Panc1 (cell line): Measurements from ENCODE around the gene TTC27. TPM values are rescaled to one million over a fixed set of nuclear protein-coding genes. Genes with fewer than 3 reads are reported as not detected.

Experiments used
- ATAC-seq: fragments of 200-7000 bp; cut with Tn5 transposase; 2 replicates; pipeline ENCODE4 v1.9.1; 2020; ENCODE audit warnings: mild to moderate bottlenecking, moderate library complexity
- BruUV-seq: library from RNA; stranded (reverse); fragments of 400-500 nt; replicated peaks from 2 replicates; lab custom pipeline; 2021; lab: Mats Ljungman, UMichigan
- CTCF ChIA-PET: fragments of 300-600 bp; sonication (Branson Sonifier 250); formaldehyde crosslinking; loops from one replicate; lab custom pipeline; 2022; ENCODE audit warnings: antibody characterized with exemption; lab: Charles Lee
- POLR2A ChIA-PET: fragments of 300-600 bp; sonication (Branson Sonifier 250); formaldehyde crosslinking; loops from one replicate; lab custom pipeline; 2022; ENCODE audit warnings: antibody characterized with exemption; lab: Charles Lee
- DNase-seq: peaks from one replicate; pipeline ENCODE4 v3.0.0-alpha.2; 2010; ENCODE audit warnings: low read depth, low spot score
- H3K27ac ChIP-seq: 2 replicates; pipeline ENCODE4 v1.5.1; 2011; ENCODE audit warnings: mild to moderate bottlenecking, low read length, inconsistent platforms
- H3K27me3 ChIP-seq: fragments of 200-500 bp; sonication (Bioruptor generic); 2 replicates; pipeline ENCODE4 v1.6.0; 2014; ENCODE audit warnings: low read length, inconsistent platforms; ENCODE audit not compliant: control insufficient read depth, insufficient read depth
- H3K36me3 ChIP-seq: fragments of 200-500 bp; sonication (Bioruptor generic); 2 replicates; pipeline ENCODE4 v1.5.1; 2014; ENCODE audit warnings: inconsistent platforms, mild to moderate bottlenecking, low read length, moderate library complexity; ENCODE audit not compliant: control insufficient read depth, insufficient read depth
- H3K4me1 ChIP-seq: 2 replicates; pipeline ENCODE4 v1.5.1; 2011; ENCODE audit warnings: inconsistent platforms, mild to moderate bottlenecking, low read length, moderate library complexity; ENCODE audit not compliant: control insufficient read depth, insufficient read depth
- H3K4me3 ChIP-seq, 2 experiments: 2 replicates each; pipeline ENCODE4 v1.5.1; 2011 to 2012; ENCODE audit warnings: low read depth in 2 of 2, low read length in 2 of 2, mild to moderate bottlenecking in 2 of 2, inconsistent platforms in 1 of 2, moderate library complexity in 1 of 2
- H3K9me3 ChIP-seq: fragments of 200-500 bp; sonication (Bioruptor generic); 2 replicates; pipeline ENCODE4 v1.5.1; 2014; ENCODE audit warnings: low read depth, mild to moderate bottlenecking, inconsistent platforms, low read length, moderate library complexity; ENCODE audit not compliant: control insufficient read depth, insufficient read depth
- POLR2AphosphoS5 ChIP-seq: IDR thresholded peaks from 2 replicates; pipeline ENCODE4 v1.6.1; 2012; ENCODE audit warnings: mild to moderate bottlenecking, low read depth, low read length, moderate library complexity
- SIN3A ChIP-seq: IDR thresholded peaks from 2 replicates; pipeline ENCODE4 v1.6.1; 2012; ENCODE audit warnings: low read depth, mild to moderate bottlenecking, low read length, moderate library complexity, borderline replicate concordance; ENCODE audit not compliant: insufficient read depth
- TCF7L2 ChIP-seq: IDR thresholded peaks from 2 replicates; pipeline ENCODE4 v1.6.1; 2011; ENCODE audit warnings: mild to moderate bottlenecking, low read depth, low read length, inconsistent platforms
- in situ Hi-C: cut with HindIII; loops from 2 replicates; pipeline ENCODE4 v1.10.0; 2016; ENCODE audit warnings: low sequenced_read_pairs, low pct_unique_long_range_greater_than_20kb
- intact Hi-C: fragments of 100-400 bp; cut with micrococcal nuclease; formaldehyde crosslinking; loops from one replicate; pipeline ENCODE4 v1.10.0; 2022; ENCODE audit not compliant: unreplicated experiment
- total RNA-seq: library from RNA; stranded (reverse); gene quantifications from one replicate; pipeline ENCODE4 v1.2.1, GENCODE V29; 2021; ENCODE audit not compliant: unreplicated experiment
- TF ChIP-seq, protein P1 (sequence below): fragments of 450-650 bp; IDR thresholded peaks from 2 replicates; pipeline ENCODE4 v1.5.1; 2017; ENCODE audit warnings: mild to moderate bottlenecking
- TF ChIP-seq, protein P2 (sequence below), 2 experiments: IDR thresholded peaks; 2 replicates each; pipeline ENCODE4 v1.6.1; 2011 to 2012; ENCODE audit warnings: low read depth in 2 of 2, control low read depth in 1 of 2, low read length in 1 of 2, mild to moderate bottlenecking in 1 of 2, moderate library complexity in 1 of 2; ENCODE audit not compliant: insufficient read depth in 1 of 2

The TTC27 gene
- total RNA-seq, 1 experiment from 2014 or later, result 24.7 TPM

GRCh38 chr2:32811696-32812095, 183.8 kb downstream of the TTC27 start:
- no peaks in the 10 kb centered on the region for H3K4me1 ChIP-seq
- ChIA-PET POLR2A (no interaction called here), CTCF (no interaction called here)
- in situ Hi-C loops (no loop called here), intact Hi-C loops (no loop called here)
- no peaks in the 10 kb centered on the region for H3K9me3 ChIP-seq
- H3K4me3 ChIP-seq, result no peak overlapping the region
- no peak for DNase-seq
- H3K27me3 ChIP-seq, result no peaks in the 10 kb centered on the region
- TF ChIP-seq POLR2AphosphoS5, result no peak
- H3K27ac ChIP-seq, result no peak overlapping the region
- no peak for ATAC-seq
- H3K36me3 ChIP-seq, result no peaks in the 10 kb centered on the region
- BruUV-seq, result no TSS peak

DNA sequence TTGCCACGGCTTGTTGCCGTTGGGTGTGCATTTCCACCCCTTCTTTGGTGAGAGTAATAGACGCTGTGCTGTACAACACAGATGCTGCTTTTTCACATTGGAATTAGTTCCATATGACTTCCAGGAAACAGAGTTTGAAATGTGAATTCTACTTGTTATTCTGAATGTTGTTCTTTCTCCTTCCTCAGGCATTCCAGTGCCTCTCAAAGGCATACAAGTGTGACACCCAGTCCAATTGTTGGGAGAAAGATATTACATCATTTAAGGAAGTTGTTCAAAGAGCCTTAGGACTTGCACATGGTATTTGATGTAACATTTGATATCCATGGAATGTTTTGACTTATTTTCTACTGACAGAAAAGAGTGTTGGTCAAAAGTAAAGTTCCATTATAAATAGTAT, 184.5 kb downstream of the TTC27 start:
- no peak overlapping the region for H3K27ac ChIP-seq
- ATAC-seq (no peak), DNase-seq (no peak)
- H3K9me3 ChIP-seq, result no peaks in the 10 kb centered on the region
- in situ Hi-C loops (no loop called here), intact Hi-C loops (no loop called here)
- no peak for TF ChIP-seq SIN3A
- TF ChIP-seq TCF7L2, result no peak
- TF ChIP-seq, protein P1, sequence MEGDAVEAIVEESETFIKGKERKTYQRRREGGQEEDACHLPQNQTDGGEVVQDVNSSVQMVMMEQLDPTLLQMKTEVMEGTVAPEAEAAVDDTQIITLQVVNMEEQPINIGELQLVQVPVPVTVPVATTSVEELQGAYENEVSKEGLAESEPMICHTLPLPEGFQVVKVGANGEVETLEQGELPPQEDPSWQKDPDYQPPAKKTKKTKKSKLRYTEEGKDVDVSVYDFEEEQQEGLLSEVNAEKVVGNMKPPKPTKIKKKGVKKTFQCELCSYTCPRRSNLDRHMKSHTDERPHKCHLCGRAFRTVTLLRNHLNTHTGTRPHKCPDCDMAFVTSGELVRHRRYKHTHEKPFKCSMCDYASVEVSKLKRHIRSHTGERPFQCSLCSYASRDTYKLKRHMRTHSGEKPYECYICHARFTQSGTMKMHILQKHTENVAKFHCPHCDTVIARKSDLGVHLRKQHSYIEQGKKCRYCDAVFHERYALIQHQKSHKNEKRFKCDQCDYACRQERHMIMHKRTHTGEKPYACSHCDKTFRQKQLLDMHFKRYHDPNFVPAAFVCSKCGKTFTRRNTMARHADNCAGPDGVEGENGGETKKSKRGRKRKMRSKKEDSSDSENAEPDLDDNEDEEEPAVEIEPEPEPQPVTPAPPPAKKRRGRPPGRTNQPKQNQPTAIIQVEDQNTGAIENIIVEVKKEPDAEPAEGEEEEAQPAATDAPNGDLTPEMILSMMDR, result no peak
- no peak for TF ChIP-seq POLR2AphosphoS5
- TF ChIP-seq, protein P2, sequence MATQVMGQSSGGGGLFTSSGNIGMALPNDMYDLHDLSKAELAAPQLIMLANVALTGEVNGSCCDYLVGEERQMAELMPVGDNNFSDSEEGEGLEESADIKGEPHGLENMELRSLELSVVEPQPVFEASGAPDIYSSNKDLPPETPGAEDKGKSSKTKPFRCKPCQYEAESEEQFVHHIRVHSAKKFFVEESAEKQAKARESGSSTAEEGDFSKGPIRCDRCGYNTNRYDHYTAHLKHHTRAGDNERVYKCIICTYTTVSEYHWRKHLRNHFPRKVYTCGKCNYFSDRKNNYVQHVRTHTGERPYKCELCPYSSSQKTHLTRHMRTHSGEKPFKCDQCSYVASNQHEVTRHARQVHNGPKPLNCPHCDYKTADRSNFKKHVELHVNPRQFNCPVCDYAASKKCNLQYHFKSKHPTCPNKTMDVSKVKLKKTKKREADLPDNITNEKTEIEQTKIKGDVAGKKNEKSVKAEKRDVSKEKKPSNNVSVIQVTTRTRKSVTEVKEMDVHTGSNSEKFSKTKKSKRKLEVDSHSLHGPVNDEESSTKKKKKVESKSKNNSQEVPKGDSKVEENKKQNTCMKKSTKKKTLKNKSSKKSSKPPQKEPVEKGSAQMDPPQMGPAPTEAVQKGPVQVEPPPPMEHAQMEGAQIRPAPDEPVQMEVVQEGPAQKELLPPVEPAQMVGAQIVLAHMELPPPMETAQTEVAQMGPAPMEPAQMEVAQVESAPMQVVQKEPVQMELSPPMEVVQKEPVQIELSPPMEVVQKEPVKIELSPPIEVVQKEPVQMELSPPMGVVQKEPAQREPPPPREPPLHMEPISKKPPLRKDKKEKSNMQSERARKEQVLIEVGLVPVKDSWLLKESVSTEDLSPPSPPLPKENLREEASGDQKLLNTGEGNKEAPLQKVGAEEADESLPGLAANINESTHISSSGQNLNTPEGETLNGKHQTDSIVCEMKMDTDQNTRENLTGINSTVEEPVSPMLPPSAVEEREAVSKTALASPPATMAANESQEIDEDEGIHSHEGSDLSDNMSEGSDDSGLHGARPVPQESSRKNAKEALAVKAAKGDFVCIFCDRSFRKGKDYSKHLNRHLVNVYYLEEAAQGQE (IDR thresholded peaks at IDR 0.05; ENCODE audit: insufficient read depth in 1 of 2, low read depth in 2 of 2, low read length in 1 of 2), result no peak
- ChIA-PET CTCF (no interaction called here), POLR2A (no interaction called here)
- no TSS peak for BruUV-seq
- H3K4me1 ChIP-seq, result no peaks in the 10 kb centered on the region
- H3K36me3 ChIP-seq, result no peaks in the 10 kb centered on the region
- H3K27me3 ChIP-seq, result no peaks in the 10 kb centered on the region
- no peak overlapping the region for H3K4me3 ChIP-seq

DNA sequence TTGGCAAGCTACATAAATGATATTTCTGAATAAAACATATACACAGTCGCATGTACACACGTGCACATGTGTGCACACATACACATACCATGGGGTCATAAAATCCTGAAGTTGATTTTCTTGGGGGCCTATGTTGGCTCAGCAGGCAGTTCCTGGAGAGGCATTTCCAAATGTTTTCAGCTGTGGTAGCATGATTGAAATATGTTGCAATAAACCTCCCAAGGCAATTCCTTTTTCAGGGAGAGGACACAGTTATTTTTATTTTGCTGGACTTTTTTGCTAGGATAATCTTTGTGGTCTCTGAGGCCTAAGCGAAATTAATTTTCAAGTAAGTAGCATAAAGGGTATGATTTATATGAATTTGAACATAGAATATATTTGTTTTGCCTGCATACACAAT, 192.2 kb downstream of the TTC27 start:
- Histone ChIP-seq H3K27me3 (no peaks in the 10 kb centered on the region), H3K36me3 (no peaks in the 10 kb centered on the region; the same call in 1 of the 2 replicates), H3K27ac (no peak overlapping the region), H3K4me3 (no peak overlapping the region), H3K9me3 (no peaks in the 10 kb centered on the region), H3K4me1 (no peaks in the 10 kb centered on the region)
- intact Hi-C loops (no loop called here), in situ Hi-C loops (no loop called here)
- ATAC-seq (no peak), DNase-seq (no peak)
- BruUV-seq, result no TSS peak
- TF ChIP-seq, protein P2 (IDR thresholded peaks at IDR 0.05; ENCODE audit: insufficient read depth in 1 of 2, low read depth in 2 of 2, low read length in 1 of 2), result no peak
- TF ChIP-seq SIN3A, result no peak
- TF ChIP-seq POLR2AphosphoS5, result no peak
- no peak for TF ChIP-seq TCF7L2
- TF ChIP-seq, protein P1, result no peak
- POLR2A ChIA-PET, result no interaction called here
- CTCF ChIA-PET, result no interaction called here
